Thyroid gland (tissue), 4 donors: ENCODE data around the gene CALB2. TPM values are rescaled to one million over a fixed set of nuclear protein-coding genes. Genes with fewer than 3 reads are reported as not detected.

Experiments
- DNase-seq, 2 donors: peaks; one replicate each; pipeline ENCODE4 v3.0.0-alpha.2; 2019
- H3K27ac ChIP-seq, 3 donors: fragments of 200-600 bp; sonication (generic); 1 replicate in 2 of 3; 2 replicates in 1 of 3; pipeline ENCODE4 v1.5.1; 2016 to 2019; ENCODE audit warnings: mild to moderate bottlenecking in 1 of 3, moderate library complexity in 1 of 3
- H3K27me3 ChIP-seq: fragments of 200-600 bp; sonication (generic); one replicate; pipeline ENCODE4 v1.5.1; 2019
- H3K36me3 ChIP-seq, 2 donors: fragments of 200-600 bp; sonication (generic); one replicate each; pipeline ENCODE4 v1.5.1; 2016 to 2019
- H3K4me1 ChIP-seq, 2 donors: fragments of 200-600 bp; sonication (generic); one replicate each; pipeline ENCODE4 v1.5.1; 2017 to 2019
- H3K4me3 ChIP-seq, 3 donors: fragments of 200-600 bp; sonication (generic); replicated peaks in 1 of 3; 1 replicate in 2 of 3; 2 replicates in 1 of 3; pipeline ENCODE4 v1.5.1; 2016; ENCODE audit warnings: mild to moderate bottlenecking in 1 of 3
- H3K9me3 ChIP-seq: fragments of 200-600 bp; sonication (generic); one replicate; pipeline ENCODE4 v1.5.1; 2017
- POLR2A ChIP-seq, 2 donors: fragments of 450-650 bp; IDR thresholded peaks; one replicate each; pipeline ENCODE4 v1.6.1; 2017; ENCODE audit warnings: antibody characterized with exemption in 2 of 2, mild to moderate bottlenecking in 2 of 2, moderate library complexity in 1 of 2
- WGBS, 2 donors: methylation state at CpG; one replicate each; pipeline ENCODE4 v1.1.5; 2017; 5-methylcytosine and 5-hydroxymethylcytosine counted together
- intact Hi-C: fragments of 100-400 bp; cut with DNase I; formaldehyde crosslinking; loops from one replicate; pipeline ENCODE4 v1.15.1; 2023
- total RNA-seq, 4 donors: library from RNA; depleted of rRNA; stranded (reverse); fragments of >200 nt; gene quantifications; one replicate each; pipeline ENCODE4 v1.2.3, GENCODE V29; 2016
- TF ChIP-seq, protein P1 (sequence below), 6 experiments: fragments of 200-600 bp in 3 of 6; fragments of 450-650 bp in 3 of 6; sonication (generic) in 3 of 6; IDR thresholded peaks; one replicate each; pipeline ENCODE4 v1.5.1; 2016 to 2019; ENCODE audit warnings: antibody characterized with exemption in 6 of 6, mild to moderate bottlenecking in 2 of 6, inconsistent platforms in 1 of 6, moderate library complexity in 1 of 6

CALB2 gene
- total RNA-seq, 4 donors from 2014 or later = 0.81 TPM; not detected in 3

DNA sequence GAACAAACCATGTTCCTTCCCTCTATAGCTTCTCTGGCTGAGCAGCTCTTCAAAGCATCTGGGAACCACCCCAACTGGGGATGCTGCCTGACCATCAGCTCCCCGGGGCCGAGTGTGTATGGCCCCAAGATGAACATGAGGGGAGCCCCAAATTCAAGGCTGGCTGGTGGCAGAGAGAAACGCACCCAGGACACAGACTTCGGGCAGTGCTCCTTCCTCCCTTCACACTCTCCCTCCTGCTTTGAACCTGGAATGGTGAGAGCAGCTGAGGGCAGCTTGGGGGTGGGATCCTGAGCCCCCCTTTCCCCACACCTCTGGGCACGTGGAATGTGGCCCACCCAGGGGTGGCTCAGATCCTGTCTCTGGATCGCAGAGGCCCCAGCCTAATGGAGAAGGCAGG is 66.1 kb downstream of the CALB2 start:
- Histone ChIP-seq H3K9me3 (no peaks in the 10 kb centered on the region), H3K27me3 (no peaks in the 10 kb centered on the region), H3K4me3 (no peak overlapping the region), H3K27ac (no peak overlapping the region), H3K36me3 (no peaks in the 10 kb centered on the region), H3K4me1 (no peaks in the 10 kb centered on the region)
- no peak for DNase-seq
- 50 to 55% methylated on average over 5 of the region's 6 CpGs for WGBS, 2 donors
- TF ChIP-seq POLR2A (IDR thresholded peaks at IDR 0.05) = no peak
- TF ChIP-seq, protein P1, sequence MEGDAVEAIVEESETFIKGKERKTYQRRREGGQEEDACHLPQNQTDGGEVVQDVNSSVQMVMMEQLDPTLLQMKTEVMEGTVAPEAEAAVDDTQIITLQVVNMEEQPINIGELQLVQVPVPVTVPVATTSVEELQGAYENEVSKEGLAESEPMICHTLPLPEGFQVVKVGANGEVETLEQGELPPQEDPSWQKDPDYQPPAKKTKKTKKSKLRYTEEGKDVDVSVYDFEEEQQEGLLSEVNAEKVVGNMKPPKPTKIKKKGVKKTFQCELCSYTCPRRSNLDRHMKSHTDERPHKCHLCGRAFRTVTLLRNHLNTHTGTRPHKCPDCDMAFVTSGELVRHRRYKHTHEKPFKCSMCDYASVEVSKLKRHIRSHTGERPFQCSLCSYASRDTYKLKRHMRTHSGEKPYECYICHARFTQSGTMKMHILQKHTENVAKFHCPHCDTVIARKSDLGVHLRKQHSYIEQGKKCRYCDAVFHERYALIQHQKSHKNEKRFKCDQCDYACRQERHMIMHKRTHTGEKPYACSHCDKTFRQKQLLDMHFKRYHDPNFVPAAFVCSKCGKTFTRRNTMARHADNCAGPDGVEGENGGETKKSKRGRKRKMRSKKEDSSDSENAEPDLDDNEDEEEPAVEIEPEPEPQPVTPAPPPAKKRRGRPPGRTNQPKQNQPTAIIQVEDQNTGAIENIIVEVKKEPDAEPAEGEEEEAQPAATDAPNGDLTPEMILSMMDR (IDR thresholded peaks at IDR 0.05) = no peak
- intact Hi-C loops = no loop called here

DNA sequence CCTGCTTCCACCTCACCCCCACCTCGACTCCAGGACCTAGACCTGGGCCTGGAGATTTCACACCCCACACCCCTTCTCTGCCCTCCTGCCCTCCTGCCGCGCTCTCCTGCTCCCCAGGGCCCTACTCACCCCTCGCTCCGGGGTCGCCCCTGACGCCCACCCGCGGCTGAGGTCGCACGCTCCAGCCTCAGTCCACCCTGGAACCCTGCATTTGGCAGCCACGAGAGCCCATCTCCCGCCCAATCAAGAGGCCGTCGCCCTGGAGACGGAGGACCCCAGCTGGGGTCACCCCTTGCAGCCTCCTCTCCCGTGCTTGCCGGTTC is 67.2 kb downstream of the CALB2 start:
- H3K4me3 ChIP-seq = no peak overlapping the region
- TF ChIP-seq, protein P1 (IDR thresholded peaks at IDR 0.05) = no peak
- TF ChIP-seq POLR2A (IDR thresholded peaks at IDR 0.05) = no peak
- DNase-seq = no peak
- 10 to 12% methylated on average over 17 to 18 of the region's 18 CpGs for WGBS, 2 donors
- no peaks in the 10 kb centered on the region for H3K4me1 ChIP-seq
- no peaks in the 10 kb centered on the region for H3K36me3 ChIP-seq
- intact Hi-C loops = no loop called here
- no peaks in the 10 kb centered on the region for H3K27me3 ChIP-seq
- H3K27ac ChIP-seq = no peak overlapping the region
- no peaks in the 10 kb centered on the region for H3K9me3 ChIP-seq

DNA sequence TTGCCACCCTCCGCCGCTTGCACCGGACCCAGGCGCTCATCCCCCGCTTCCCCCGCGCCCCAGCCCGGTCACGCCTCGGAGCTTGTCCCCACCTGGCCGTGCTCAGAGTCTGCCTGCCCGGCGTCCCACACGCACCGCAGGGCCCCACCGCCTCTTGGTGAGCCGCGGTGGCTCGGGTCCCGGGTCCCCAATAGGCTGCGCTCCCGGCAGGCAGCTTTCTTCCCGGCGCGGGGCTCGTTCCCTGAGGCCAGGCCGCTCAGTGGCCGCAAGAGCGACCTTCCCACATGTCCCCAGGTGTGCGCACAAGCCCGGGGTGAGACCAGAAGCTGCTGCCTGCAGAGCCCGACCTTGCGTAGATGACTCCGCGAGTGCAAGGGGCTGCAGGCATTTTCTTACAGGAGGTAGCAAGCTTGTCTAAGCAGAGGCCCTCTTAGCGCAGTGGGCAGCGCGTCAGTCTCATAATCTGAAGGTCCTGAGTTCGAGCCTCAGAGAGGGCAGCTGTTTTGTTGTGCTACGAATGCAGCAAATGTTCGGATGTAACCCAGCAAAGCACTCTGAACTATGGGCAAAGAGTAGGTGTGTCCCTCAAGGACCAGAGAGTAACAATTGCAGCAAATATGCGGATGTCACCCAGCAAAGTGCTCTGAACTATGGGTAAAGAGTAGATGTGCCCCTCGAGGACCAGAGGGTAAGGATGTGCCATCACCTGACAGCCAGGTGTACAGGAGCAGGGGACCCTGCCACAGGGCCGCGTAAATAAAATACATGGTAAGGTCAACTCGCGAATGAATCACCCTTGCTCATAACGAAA is 67.8 kb downstream of the CALB2 start:
- Histone ChIP-seq H3K4me3 (no peak overlapping the region), H3K9me3 (no peaks in the 10 kb centered on the region), H3K27me3 (no peaks in the 10 kb centered on the region), H3K27ac (no peak overlapping the region), H3K36me3 (no peaks in the 10 kb centered on the region), H3K4me1 (no peaks in the 10 kb centered on the region)
- no peak for TF ChIP-seq POLR2A (IDR thresholded peaks at IDR 0.05)
- TF ChIP-seq, protein P1 (IDR thresholded peaks at IDR 0.05) = no peak
- DNase-seq = peak; percentile 30 to 81
- intact Hi-C loops = no loop called here
- WGBS, 2 donors = 2 to 4% methylated on average over 22 to 35 of the region's 48 CpGs

DNA sequence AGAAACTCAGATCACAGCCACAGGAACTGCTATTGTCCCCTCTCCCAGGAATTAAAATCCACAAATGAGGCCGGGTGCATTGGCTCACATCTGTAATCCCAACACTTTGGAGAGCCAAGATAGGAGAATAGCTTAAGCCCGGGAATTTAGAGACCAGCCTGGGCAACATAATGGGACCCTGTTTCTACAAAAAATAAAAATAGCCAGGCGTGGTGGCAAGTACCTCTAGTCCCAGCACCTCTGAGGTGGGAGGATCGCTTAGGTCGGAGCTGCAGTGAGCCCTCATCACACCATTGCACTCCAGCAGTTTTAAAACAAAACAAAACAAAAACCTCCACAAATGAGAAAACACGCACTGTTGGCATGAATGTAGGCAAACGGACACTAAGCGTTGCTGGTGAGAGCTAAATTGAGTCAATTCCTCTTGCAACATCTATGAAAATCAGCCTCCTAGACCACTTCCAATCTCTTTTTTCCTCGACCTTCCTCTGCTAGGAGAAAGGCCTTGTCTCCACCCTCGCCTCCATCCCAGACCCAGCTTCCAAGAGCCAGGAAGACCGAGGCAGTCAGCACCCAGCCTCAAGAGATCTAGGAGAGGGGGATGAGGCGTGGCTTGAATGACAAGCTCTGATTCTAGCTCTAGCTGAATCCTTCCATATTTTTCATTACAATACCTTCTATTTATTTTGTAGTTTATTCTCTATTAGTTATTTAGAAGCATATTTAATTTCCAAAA is 68.5 kb downstream of the CALB2 start:
- H3K27me3 ChIP-seq = no peaks in the 10 kb centered on the region
- no peak overlapping the region for H3K27ac ChIP-seq
- no peaks in the 10 kb centered on the region for H3K36me3 ChIP-seq
- intact Hi-C loops = no loop called here
- H3K4me3 ChIP-seq = no peak overlapping the region
- TF ChIP-seq POLR2A (IDR thresholded peaks at IDR 0.05) = no peak
- TF ChIP-seq, protein P1 (IDR thresholded peaks at IDR 0.05) = no peak
- no peaks in the 10 kb centered on the region for H3K4me1 ChIP-seq
- 59 to 64% methylated on average over 12 of the region's 12 CpGs for WGBS, 2 donors
- no peak for DNase-seq
- H3K9me3 ChIP-seq = no peaks in the 10 kb centered on the region

DNA sequence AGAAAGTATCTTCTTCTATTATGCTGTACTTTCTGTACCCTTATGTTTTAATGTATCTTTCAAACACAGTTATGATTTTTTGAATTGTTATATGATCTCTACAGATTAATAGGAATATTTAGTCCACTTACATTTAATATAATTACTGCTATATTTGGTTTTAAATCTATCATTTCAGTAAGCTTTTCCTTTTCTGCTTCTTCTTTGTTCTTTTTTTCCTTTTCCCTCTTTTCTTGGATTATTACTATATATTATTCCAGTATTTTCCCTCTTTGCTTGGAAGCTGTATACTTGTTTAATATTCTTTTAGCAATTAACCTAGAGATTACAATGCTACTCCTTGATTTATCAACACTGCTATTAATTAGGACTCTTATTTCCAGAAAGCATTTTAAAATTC is 69.9 kb downstream of the CALB2 start:
- Histone ChIP-seq H3K4me3 (no peak overlapping the region), H3K27ac (no peak overlapping the region), H3K9me3 (no peaks in the 10 kb centered on the region), H3K27me3 (no peaks in the 10 kb centered on the region), H3K4me1 (no peaks in the 10 kb centered on the region), H3K36me3 (no peaks in the 10 kb centered on the region)
- TF ChIP-seq POLR2A (IDR thresholded peaks at IDR 0.05) = no peak
- TF ChIP-seq, protein P1 (IDR thresholded peaks at IDR 0.05) = no peak
- intact Hi-C loops = no loop called here
- no peak for DNase-seq
